SIG-M5 treated with dmso at 0.1 percent for 504 hours (cell line): Measurements from ENCODE around the gene DNTT.

Experiments used
- DNase-seq: peaks from one replicate; lab custom pipeline; 2025; ENCODE audit not compliant: unreplicated experiment; lab: John Stamatoyannopoulos, UW

The DNTT gene

GRCh38 chr10:96304230-96304629, at the start of gene DNTT:
DNTT (plus strand) TSS chr10:96304434; CDS start chr10:96304498, 64 bp downstream.
- DNase-seq, result no peak

GRCh38 chr10:96254976-96255375, 49.3 kb upstream of the DNTT start:
- no peak for DNase-seq

GRCh38 chr10:96255549-96256333, 48.5 kb upstream of the DNTT start:
- no peak for DNase-seq

GRCh38 chr10:96257944-96258343, 46.3 kb upstream of the DNTT start:
- peak; percentile 37 for DNase-seq

- no peak for DNase-seq
Measured at GRCh38 chr10:96259150-96259549, 45.1 kb upstream of the DNTT start.

GRCh38 chr10:96260014-96260413, 44.2 kb upstream of the DNTT start:
- no peak for DNase-seq

- no peak for DNase-seq
Measured at GRCh38 chr10:96261132-96261531, 43.1 kb upstream of the DNTT start.

GRCh38 chr10:96261930-96262329, 42.3 kb upstream of the DNTT start:
- DNase-seq, result no peak

- DNase-seq, result no peak
Measured at GRCh38 chr10:96263176-96263575, 41.1 kb upstream of the DNTT start.

- DNase-seq, result no peak
Measured at GRCh38 chr10:96263669-96264068, 40.6 kb upstream of the DNTT start.

- DNase-seq, result no peak
Measured at GRCh38 chr10:96264938-96265337, 39.3 kb upstream of the DNTT start.

GRCh38 chr10:96266118-96266770, 38.0 kb upstream of the DNTT start:
- no peak for DNase-seq

GRCh38 chr10:96267234-96267705, 37.0 kb upstream of the DNTT start:
- no peak for DNase-seq

GRCh38 chr10:96268341-96268909, 35.8 kb upstream of the DNTT start:
- DNase-seq, result no peak

- DNase-seq, result no peak
Measured at GRCh38 chr10:96269438-96270300, 34.6 kb upstream of the DNTT start.

- no peak for DNase-seq
Measured at GRCh38 chr10:96270571-96270970, 33.7 kb upstream of the DNTT start.

GRCh38 chr10:96271016-96271815, 33.0 kb upstream of the DNTT start, which contains the start of gene BLNK:
BLNK (minus strand) TSS chr10:96271569; CDS start chr10:96271398, 171 bp downstream.
- peak; percentile 78 for DNase-seq

- no peak for DNase-seq
Measured at GRCh38 chr10:96272316-96273280, 31.6 kb upstream of the DNTT start.
